ENCODE data around the gene KIF13A.
"Not testable (repeated sequence)": the region's sequence is repeated elsewhere in the genome, so short reads cannot be mapped to it uniquely, and the experiment has no call there.

The KIF13A gene

GRCh38 chr6:17869010-17869752 lies 118.3 kb downstream of the KIF13A start:
- DNase-seq: no peak

- DNase-seq: no peak
These were observed 119.6 kb downstream of the KIF13A start for GRCh38 chr6:17867880-17868279.

GRCh38 chr6:17866876-17867444 lies 120.5 kb downstream of the KIF13A start:
- DNase-seq: no peak

- DNase-seq: no peak
These were observed 121.4 kb downstream of the KIF13A start for GRCh38 chr6:17865798-17866725.

- no peak for DNase-seq
These were observed 122.2 kb downstream of the KIF13A start for GRCh38 chr6:17865243-17865642.

- no peak for DNase-seq
These were observed 123.3 kb downstream of the KIF13A start for GRCh38 chr6:17863901-17864754.

- DNase-seq: no peak
These were observed 126.1 kb downstream of the KIF13A start for GRCh38 chr6:17861361-17861760.

- no peak for DNase-seq
These were observed 127.6 kb downstream of the KIF13A start for GRCh38 chr6:17859846-17860245.

GRCh38 chr6:17858584-17858983 lies 128.9 kb downstream of the KIF13A start:
- DNase-seq: no peak

- not testable (repeated sequence) for DNase-seq
These were observed 130.2 kb downstream of the KIF13A start for GRCh38 chr6:17857188-17857587.

GRCh38 chr6:17856306-17856705 lies 131.1 kb downstream of the KIF13A start:
- DNase-seq: no peak

- no peak for DNase-seq
These were observed 132.1 kb downstream of the KIF13A start for GRCh38 chr6:17855381-17855780.

- no peak for DNase-seq
These were observed 133.9 kb downstream of the KIF13A start for GRCh38 chr6:17853533-17853932.

GRCh38 chr6:17851720-17852161 lies 135.7 kb downstream of the KIF13A start:
- no peak for DNase-seq

GRCh38 chr6:17851001-17851719 lies 136.3 kb downstream of the KIF13A start:
- no peak for DNase-seq

- no peak for DNase-seq
These were observed 137.2 kb downstream of the KIF13A start for GRCh38 chr6:17850281-17850680.

GRCh38 chr6:17847203-17847760 lies 140.2 kb downstream of the KIF13A start:
- DNase-seq: no peak

- no peak for DNase-seq
These were observed 140.7 kb downstream of the KIF13A start for GRCh38 chr6:17846762-17847161.

GRCh38 chr6:17845598-17845997 lies 141.8 kb downstream of the KIF13A start:
- DNase-seq: no peak

GRCh38 chr6:17844967-17845366 lies 142.5 kb downstream of the KIF13A start:
- DNase-seq: not testable (repeated sequence)

Data from NCI-H2081 treated with DMSO at 0.1 percent for 48 hours (cell line).